Activated gamma-delta T cell (primary cell): ENCODE results near the gene KCNJ15.
"Not testable (repeated sequence)": the region's sequence is repeated elsewhere in the genome, so short reads cannot be mapped to it uniquely, and the experiment has no call there.

Experiments
- DNase-seq: peaks from one replicate; lab custom pipeline; 2025; lab: John Stamatoyannopoulos, UW

The KCNJ15 gene

GRCh38 chr21:38244885-38245869 lies 11.6 kb upstream of the KCNJ15 start:
- DNase-seq = no peak

- no peak for DNase-seq
Observed at GRCh38 chr21:38246511-38246910, 10.3 kb upstream of the KCNJ15 start.

DNA sequence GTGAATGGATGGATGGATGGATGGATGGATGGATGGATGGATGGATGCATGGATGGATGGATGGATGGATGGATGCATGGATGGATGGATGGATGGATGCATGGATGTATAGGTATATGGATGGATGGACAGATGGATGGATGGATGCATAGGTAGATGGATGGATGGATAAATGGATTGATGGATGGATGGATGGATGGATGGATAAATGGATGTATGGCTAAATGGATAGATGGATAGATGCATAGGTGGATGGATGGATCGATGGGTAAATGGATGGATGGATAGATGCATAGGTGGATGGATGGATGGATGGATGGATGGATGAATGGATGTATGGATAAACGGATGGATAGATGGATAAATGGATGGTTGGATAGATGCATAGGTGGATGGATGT lies 9.7 kb upstream of the KCNJ15 start:
- DNase-seq = not testable (repeated sequence)

DNA sequence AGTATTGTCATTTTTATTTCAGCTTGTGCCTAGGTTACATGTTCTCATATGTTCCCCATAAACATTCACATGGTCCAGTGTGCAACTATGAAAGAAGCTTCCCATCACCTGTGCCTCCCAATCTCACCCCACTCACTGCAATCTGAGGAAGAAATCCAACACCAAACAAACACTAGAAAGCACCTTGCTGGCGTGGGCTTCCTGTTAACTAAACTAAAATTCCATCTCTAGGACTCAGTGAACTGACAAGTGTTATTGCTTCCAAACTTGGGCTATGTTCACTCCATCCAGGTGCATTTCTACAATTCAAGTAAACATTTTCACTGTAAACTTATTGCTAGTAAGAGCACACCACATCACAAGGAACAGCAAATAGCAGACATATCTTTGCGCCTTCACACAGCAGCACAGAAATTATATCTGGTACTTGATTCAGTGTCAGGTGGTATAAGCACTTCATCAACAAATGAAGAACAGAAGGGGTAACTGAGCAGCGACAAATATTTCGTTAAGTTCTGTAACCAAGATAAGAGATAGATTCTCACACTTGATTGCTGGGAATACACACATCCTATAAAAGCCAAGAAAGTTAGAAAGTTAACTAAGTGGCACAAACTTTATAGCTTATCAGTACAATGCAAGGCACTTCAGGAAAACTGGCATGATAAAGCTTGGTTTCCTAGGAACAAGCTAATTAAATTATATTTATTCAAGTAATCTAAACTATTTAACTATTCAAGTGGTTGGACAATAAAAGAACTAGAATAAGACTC lies 8.9 kb upstream of the KCNJ15 start:
- DNase-seq = no peak

DNA sequence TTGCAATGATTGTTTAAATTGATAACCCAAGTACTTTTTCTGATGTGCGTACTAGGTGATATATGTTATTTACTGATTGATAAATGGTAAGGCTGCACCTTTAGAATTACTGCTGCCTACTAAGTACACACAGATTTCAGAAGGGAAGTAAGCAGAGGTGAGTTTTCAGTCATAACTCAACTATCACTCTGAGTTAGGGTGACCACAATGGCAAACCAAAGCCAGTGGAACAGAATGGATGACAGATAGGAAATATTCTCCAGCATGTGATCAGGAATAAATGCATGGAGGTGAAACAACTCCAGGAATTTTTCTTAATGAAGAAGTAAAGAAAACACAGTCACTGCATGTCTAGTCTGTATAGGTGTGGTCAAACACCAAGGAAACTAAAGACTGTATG lies 7.5 kb upstream of the KCNJ15 start:
- no peak for DNase-seq

- DNase-seq = no peak
Observed at GRCh38 chr21:38249696-38250278, 7.0 kb upstream of the KCNJ15 start.

DNA sequence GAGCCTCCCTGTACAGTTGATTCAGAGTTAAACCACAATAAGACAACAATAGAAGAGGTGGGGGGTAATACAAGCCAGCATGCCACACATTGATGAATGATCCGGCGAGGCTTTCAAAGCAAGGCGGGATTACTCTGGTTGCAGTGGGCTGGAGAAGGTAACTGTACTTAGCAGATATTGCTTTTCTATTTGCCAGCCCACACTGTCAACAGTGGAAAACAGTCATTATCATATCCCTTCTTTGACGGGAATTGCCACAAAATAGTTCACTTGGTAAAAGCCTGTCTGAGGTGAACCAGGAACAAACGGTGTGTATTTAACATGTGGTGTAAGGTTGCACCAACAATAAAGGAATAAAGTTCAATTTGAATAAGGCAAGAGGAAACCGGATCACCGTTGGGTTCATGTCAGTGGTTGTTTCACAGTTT lies 5.8 kb upstream of the KCNJ15 start:
- no peak for DNase-seq

GRCh38 chr21:38254970-38255369 lies 1.8 kb upstream of the KCNJ15 start:
- no peak for DNase-seq

DNA sequence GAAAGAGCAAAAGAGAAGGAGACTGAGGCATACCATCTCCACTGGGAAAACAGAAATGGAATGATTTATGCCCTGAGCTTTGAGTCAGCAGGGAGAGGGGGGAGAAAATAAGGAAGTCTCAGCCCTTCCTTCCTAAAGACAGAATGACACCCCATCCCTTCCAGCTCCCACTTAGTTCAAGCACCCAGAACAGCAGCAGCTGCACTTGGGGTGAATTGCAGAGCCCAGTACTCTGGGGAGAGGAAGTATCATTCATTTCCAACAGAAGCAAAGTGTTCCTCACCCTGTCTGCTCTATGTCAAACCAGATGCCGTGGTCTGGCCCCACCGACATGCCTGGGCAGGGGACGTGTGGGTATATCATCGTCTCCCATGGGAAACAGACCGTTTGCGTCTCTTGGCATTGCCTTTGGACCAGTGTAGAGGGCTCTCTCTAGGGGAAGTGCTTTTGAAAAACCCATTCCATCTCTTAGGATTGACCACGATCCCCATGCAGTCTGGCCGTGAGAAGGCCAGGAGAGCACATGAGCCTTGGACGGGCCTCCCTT lies 1.1 kb upstream of the KCNJ15 start:
- no peak for DNase-seq

GRCh38 chr21:38257667-38258066 lies 876 bp downstream of the KCNJ15 start:
- no peak for DNase-seq

- DNase-seq = no peak
Observed at GRCh38 chr21:38258521-38259485, 2.0 kb downstream of the KCNJ15 start.

DNA sequence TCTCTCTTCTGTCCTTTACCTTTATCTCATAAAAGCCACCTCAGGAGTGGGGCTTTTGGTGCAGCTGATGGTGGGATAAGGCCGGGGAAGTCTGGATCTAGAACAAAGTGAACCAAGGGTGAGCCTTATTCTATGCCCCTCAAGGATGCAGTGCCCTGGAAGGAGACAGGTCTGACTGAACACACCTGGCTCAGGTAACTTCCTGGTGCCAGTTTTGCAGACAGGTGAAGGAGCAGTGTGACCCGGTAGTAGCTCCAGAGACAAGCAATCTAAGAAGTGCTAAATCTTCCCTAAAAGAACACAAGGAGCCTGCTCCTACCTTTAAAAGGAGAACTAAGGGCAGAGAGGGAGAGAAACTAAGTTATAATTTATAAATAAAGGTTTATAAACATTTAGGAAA lies 2.9 kb downstream of the KCNJ15 start:
- no peak for DNase-seq

- no peak for DNase-seq
Observed at GRCh38 chr21:38260426-38260825, 3.6 kb downstream of the KCNJ15 start.

- no peak for DNase-seq
Observed at GRCh38 chr21:38261851-38262250, 5.1 kb downstream of the KCNJ15 start.

DNA sequence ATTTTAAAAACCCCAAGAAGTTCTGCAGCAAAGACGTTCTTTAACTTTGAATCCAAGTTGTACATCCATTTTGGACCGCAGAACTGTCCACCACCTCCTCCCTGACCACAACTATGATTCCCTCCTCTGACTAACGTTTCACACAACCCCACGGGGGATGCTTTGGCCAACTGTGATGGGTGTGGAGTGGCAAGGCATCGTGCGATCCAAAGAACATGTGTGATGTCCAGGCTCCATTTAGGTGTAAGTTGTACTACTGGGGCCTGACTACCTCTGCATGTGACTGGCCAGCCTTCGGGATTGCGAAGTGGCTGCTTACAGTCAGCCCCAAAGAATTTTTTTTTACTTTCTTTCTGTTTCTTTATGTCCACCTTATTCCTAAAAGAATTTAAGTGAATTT lies 6.7 kb downstream of the KCNJ15 start:
- no peak for DNase-seq

DNA sequence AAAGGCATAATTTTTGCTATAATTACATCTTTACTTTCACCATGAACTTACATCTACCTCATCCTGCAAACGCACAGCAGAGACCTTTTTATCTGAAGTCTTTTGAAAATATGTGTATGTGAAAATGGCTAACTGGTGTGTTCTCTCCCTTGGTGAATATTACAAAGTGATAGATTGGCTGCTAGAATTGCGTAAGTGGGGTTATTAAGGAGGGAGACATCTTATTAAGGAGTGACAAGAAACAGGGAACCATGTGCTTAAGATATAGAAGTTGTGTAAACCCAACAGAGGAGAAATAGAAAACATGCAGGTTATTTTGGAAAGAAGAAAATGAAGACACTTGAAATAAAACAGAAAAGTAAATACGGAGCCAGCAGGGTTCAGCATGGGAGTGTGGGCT lies 7.8 kb downstream of the KCNJ15 start:
- no peak for DNase-seq

GRCh38 chr21:38265166-38265565 lies 8.4 kb downstream of the KCNJ15 start:
- no peak for DNase-seq

DNA sequence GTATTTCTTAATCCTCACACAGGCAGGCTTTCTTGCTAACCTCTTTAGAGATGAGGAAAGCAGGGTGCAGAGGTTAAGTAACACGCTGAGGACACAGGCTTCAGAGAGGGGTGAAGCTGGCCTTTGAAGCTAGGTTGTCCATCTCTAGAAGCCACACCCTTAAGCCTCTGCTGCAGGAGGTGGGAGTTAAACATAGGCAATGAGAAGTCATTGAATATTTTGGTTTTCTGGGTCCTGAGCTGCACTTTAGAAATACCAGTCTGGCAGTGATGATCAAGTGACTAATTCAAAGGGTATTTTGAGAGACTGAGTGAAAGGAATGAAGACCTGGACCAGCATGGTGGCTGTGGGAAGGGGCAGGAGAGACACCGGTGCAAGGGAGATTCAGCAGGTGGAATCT lies 9.9 kb downstream of the KCNJ15 start:
- DNase-seq = no peak

DNA sequence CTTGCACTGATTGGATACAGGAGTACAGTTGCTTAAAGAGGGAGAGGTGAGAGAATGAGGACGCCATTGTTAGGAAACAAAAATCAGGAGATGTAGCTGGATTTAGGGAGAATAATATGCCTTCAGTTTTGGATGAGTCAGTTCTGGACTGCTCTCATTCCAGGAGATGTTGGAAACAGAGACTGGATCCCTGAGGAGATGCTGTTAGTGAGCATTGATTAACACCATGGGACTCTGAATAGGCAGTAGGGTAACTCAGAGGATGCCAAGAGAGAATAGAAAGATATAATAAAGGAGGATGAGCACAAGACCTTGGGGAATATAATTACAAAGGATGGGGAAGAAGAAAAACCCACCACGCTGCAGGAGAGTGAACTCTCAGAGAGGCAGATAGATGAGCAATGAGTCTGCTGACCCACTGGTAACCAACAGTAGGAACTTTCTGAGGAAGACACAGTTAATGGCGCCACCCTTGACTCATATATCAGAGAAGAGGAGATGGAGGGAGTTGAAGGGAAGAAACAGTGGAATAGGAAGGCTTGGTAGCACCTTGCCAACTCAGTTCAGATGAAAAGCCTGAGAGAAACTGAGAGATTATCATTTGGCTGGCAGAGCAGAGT lies 10.5 kb downstream of the KCNJ15 start:
- no peak for DNase-seq

GRCh38 chr21:38267991-38268863 lies 11.4 kb downstream of the KCNJ15 start:
- DNase-seq = no peak
